Upper lobe of left lung (tissue), 6 donors: ENCODE results near the gene SORD. TPM values are rescaled to one million over a fixed set of nuclear protein-coding genes. Genes with fewer than 3 reads are reported as not detected.
"Not testable (repeated sequence)": the region's sequence is repeated elsewhere in the genome, so short reads cannot be mapped to it uniquely, and the experiment has no call there.

Source experiments
- ATAC-seq, 2 donors: fragments of 200-7000 bp; cut with Tn5 transposase; one replicate each; pipeline ENCODE4 v1.9.1; 2022; ENCODE audit warnings: mild to moderate bottlenecking in 2 of 2, moderate library complexity in 2 of 2; ENCODE audit not compliant: low FRiP score in 2 of 2
- DNase-seq, 2 donors: peaks; one replicate each; pipeline ENCODE4 v3.0.0-alpha.2; 2019 to 2020
- H3K27ac ChIP-seq, 4 donors: fragments of 200-600 bp; sonication (generic); one replicate each; pipeline ENCODE4 v1.5.1; 2016 to 2019
- H3K27me3 ChIP-seq, 4 donors: fragments of 200-600 bp; sonication (generic); one replicate each; pipeline ENCODE4 v1.5.1; 2017 to 2019
- H3K36me3 ChIP-seq, 4 donors: fragments of 200-600 bp; sonication (generic); one replicate each; pipeline ENCODE4 v1.5.1; 2016 to 2019
- H3K4me1 ChIP-seq, 4 donors: fragments of 200-600 bp; sonication (generic); one replicate each; pipeline ENCODE4 v1.5.1; 2018 to 2019
- H3K4me3 ChIP-seq, 4 donors: fragments of 200-600 bp; sonication (generic); one replicate each; pipeline ENCODE4 v1.5.1; 2017 to 2019; ENCODE audit warnings: mild to moderate bottlenecking in 2 of 4, moderate library complexity in 1 of 4
- H3K9me3 ChIP-seq, 4 donors: fragments of 200-600 bp; sonication (generic); one replicate each; pipeline ENCODE4 v1.5.1; 2018 to 2019
- EP300 ChIP-seq, 4 donors: sonication (generic); formaldehyde crosslinking; IDR thresholded peaks; one replicate each; pipeline ENCODE4 v1.5.1; 2017; ENCODE audit warnings: antibody characterized with exemption in 4 of 4, control low read depth in 2 of 4
- POLR2A ChIP-seq, 4 donors: fragments of 450-650 bp; IDR thresholded peaks; one replicate each; pipeline ENCODE4 v1.5.1; 2016 to 2017; ENCODE audit warnings: antibody characterized with exemption in 4 of 4, mild to moderate bottlenecking in 2 of 4
- POLR2AphosphoS5 ChIP-seq, 2 donors: sonication (generic); formaldehyde crosslinking; IDR thresholded peaks; one replicate each; pipeline ENCODE4 v1.5.1; 2017; ENCODE audit warnings: antibody characterized with exemption in 2 of 2
- WGBS, 2 donors: methylation state at CpG; one replicate each; pipeline ENCODE4 v1.1.5; 2017 to 2018; 5-methylcytosine and 5-hydroxymethylcytosine counted together
- total RNA-seq, 6 donors: library from RNA; depleted of rRNA in 4 of 6; stranded (reverse); fragments of >200 nt in 4 of 6; gene quantifications; one replicate each; pipeline versions ENCODE4 v1.1.0 to v1.2.1, GENCODE V29; 2016 to 2021
- TF ChIP-seq, protein P1 (sequence below), 6 experiments: fragments of 450-650 bp in 4 of 6; fragments of 200-600 bp in 2 of 6; sonication (generic) in 2 of 6; IDR thresholded peaks; one replicate each; pipeline ENCODE4 v1.5.1; 2016 to 2019; ENCODE audit warnings: antibody characterized with exemption in 6 of 6
- donor health status: DM: no; HTN: no; CAD: no; lungs with moderate emphysema.
- donor health status: DM: no; HTN: yes; CAD: no; lungs with severe emphysema.

SORD gene
- total RNA-seq, 6 donors from 2014 or later = 4.6 to 11.5 (median 9.3) TPM

DNA sequence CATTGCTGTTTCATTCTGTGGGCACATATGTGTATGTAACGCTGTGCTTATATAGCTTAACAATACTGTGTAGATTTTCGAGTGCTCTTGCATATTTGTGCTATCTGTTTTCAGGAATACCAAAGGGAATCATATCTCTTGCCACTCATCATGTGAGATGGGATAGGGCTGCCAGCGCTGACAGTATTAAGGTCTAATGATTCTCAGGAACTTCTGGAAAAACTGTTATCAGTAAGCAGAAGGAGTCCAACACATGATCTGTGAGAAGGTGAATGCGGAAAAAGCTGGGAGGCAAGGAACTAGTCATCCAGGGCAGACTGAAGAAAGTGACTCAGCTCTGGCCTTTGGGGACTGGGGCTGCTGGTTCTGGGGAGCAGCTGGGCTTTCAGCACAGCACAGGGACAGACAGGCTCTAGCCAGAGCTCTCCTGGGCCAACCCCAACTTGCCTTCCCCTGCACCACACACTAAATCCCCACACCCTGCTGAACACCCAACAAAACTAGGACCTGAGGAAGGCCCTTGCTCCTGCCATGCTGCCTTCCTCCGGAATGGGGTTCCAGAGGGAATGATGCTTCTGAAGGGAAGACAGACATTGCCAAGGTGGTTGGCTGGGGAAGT is 56.7 kb downstream of the SORD start:
- not testable (repeated sequence) for H3K27ac ChIP-seq, DNase-seq, H3K4me3 ChIP-seq, H3K9me3 ChIP-seq, H3K27me3 ChIP-seq, H3K4me1 ChIP-seq, H3K36me3 ChIP-seq
- ATAC-seq = peak in 1 of 2 donors; percentile 83
- WGBS, 2 donors = 78 to 93% methylated on average over 4 to 5 of the region's 5 CpGs

DNA sequence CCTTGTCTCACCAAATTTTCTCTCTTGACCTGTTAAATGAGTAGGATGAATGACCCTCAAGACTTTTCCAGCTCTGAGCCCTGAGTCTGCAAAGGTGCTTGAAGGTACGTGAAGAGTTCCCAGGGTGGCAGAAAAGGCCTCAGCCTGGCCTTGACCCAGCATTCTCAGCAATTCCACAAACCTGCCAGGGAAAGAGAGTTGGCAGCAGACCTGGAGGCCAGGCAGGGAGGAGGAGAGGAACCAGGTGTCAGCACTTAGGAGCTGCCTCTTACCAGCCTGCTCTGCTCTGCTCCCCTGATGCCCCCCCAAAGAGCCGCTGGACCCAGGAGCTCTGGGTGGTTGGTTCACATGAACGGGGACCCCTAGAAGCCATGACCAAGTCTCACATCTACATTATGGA is 57.6 kb downstream of the SORD start:
- ATAC-seq = peak in 1 of 2 donors; percentile 20
- H3K27ac ChIP-seq, DNase-seq: not testable (repeated sequence)

DNA sequence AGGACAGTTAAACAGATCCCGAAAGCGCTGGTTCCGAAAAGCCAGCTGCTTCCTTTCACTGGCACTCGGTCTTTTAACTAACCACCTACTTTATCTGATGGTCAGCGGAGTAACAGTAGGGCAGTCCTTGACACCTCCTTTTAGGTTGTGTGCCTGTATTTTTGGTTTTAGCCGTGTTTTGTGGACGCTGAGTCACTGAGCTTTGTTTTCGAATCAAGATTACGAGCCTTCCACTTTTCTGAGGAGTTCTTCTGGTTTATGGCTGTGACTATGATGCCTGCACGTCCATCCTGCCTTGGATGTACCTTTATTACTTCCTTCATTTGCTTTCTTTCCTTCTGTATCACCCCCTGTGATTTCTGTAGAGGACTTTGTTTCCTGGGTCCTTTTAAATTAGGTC is 59.4 kb downstream of the SORD start:
- not testable (repeated sequence) for H3K27ac ChIP-seq, DNase-seq, H3K36me3 ChIP-seq, H3K9me3 ChIP-seq, H3K4me3 ChIP-seq, H3K27me3 ChIP-seq, H3K4me1 ChIP-seq, ATAC-seq
- 61 to 66% methylated on average over 5 to 10 of the region's 10 CpGs for WGBS, 2 donors

More for the DNA sequence above, 57.6 kb downstream of the SORD start:
- not testable (repeated sequence) for H3K4me3 ChIP-seq, H3K36me3 ChIP-seq, H3K27me3 ChIP-seq, H3K9me3 ChIP-seq, H3K4me1 ChIP-seq
- WGBS, 2 donors = 62% methylated on average over 3 of the region's 3 CpGs; no CpG with 5 or more reads in 1 of the 2 donors

DNA sequence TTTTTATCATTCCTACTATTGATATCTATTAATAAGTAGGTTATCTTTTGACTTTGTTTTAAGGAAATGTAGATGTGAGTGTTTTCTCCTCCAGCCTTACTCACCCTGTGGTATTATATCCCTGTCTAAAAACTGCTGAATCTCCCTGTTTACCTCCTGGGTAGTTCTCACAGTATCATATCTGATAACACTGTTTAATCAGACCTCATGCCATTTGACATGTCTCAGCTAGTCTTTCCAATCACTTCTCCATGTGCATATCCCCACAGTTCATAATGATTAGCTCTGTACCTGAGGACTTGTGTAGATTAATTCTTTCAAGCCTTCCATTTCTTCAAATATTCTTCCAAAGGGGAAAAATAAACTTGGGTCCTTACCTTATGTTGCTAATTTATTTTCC is 60.2 kb downstream of the SORD start:
- Histone ChIP-seq H3K36me3 (no peaks in the 10 kb centered on the region), H3K27me3 (no peaks in the 10 kb centered on the region), H3K4me3 (no peak overlapping the region), H3K9me3 (no peaks in the 10 kb centered on the region), H3K4me1 (no peaks in the 10 kb centered on the region), H3K27ac (no peak overlapping the region)
- no peak for DNase-seq
- TF ChIP-seq, protein P1, sequence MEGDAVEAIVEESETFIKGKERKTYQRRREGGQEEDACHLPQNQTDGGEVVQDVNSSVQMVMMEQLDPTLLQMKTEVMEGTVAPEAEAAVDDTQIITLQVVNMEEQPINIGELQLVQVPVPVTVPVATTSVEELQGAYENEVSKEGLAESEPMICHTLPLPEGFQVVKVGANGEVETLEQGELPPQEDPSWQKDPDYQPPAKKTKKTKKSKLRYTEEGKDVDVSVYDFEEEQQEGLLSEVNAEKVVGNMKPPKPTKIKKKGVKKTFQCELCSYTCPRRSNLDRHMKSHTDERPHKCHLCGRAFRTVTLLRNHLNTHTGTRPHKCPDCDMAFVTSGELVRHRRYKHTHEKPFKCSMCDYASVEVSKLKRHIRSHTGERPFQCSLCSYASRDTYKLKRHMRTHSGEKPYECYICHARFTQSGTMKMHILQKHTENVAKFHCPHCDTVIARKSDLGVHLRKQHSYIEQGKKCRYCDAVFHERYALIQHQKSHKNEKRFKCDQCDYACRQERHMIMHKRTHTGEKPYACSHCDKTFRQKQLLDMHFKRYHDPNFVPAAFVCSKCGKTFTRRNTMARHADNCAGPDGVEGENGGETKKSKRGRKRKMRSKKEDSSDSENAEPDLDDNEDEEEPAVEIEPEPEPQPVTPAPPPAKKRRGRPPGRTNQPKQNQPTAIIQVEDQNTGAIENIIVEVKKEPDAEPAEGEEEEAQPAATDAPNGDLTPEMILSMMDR (IDR thresholded peaks at IDR 0.05) = no peak
- TF ChIP-seq POLR2A (IDR thresholded peaks at IDR 0.05) (no peak), POLR2AphosphoS5 (IDR thresholded peaks at IDR 0.05) (no peak), EP300 (IDR thresholded peaks at IDR 0.05) (no peak)
- ATAC-seq = no peak

DNA sequence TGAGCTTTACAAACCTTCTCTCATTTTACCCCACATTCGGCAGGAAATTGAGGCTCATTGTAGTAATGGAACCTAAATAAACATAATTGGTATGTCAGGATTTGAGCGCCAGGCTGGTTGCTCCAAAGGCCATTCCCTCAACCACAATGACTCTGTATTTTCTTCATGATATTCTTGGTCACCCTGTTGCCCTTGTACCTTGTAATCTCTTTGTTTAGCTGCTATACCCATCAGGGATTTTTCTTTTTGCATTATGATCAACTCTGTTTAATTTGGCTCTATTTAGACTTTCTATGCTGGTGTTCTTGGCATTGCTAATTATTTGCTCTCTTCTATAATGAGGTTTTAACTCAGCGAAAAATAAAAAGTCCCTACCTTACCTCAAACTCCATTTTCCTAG is 61.2 kb downstream of the SORD start:
- no peak for ATAC-seq
- H3K27me3 ChIP-seq = no peaks in the 10 kb centered on the region
- no peak overlapping the region for H3K4me3 ChIP-seq
- H3K4me1 ChIP-seq = no peaks in the 10 kb centered on the region
- no peak overlapping the region for H3K27ac ChIP-seq
- DNase-seq = no peak
- H3K36me3 ChIP-seq = no peaks in the 10 kb centered on the region
- 62 to 70% methylated on average over 3 of the region's 3 CpGs for WGBS, 2 donors
- TF ChIP-seq, protein P1 (IDR thresholded peaks at IDR 0.05) = no peak
- H3K9me3 ChIP-seq = no peaks in the 10 kb centered on the region

DNA sequence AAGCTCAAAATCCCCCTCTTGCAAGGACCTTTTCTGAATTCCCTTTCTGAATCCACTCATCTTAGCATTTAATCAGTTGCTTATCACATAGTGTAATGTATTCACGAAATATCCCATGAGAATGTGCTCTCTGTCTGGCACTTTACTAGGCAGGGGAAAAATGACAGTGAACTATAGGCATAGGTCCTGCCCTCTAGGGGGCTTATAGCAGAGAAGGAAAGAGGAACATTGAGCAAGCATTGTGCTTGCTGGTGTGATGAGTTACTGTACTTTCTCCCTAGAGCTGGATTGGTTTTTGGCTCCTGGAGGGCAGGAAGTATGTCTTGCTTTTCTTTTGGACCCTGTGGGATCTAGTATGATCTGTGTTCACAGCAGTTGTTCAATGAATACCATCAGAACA is 64.5 kb downstream of the SORD start:
- Histone ChIP-seq H3K9me3 (no peaks in the 10 kb centered on the region), H3K36me3 (no peaks in the 10 kb centered on the region), H3K27ac (no peak overlapping the region), H3K4me3 (no peak overlapping the region), H3K4me1 (no peaks in the 10 kb centered on the region), H3K27me3 (no peaks in the 10 kb centered on the region)
- TF ChIP-seq POLR2AphosphoS5 (IDR thresholded peaks at IDR 0.05) = no peak
- no peak for TF ChIP-seq EP300 (IDR thresholded peaks at IDR 0.05)
- TF ChIP-seq POLR2A (IDR thresholded peaks at IDR 0.05) = no peak
- TF ChIP-seq, protein P1 (IDR thresholded peaks at IDR 0.05) = no peak
- ATAC-seq (no peak), DNase-seq (no peak)
- 61 to 79% methylated on average over 1 of the region's 1 CpG for WGBS, 2 donors
